Right lobe of liver (tissue), 4 donors: ENCODE measurements around the gene MMS19.

Experiments
- POLR2A ChIP-seq: fragments of 450-650 bp; IDR thresholded peaks from one replicate; pipeline ENCODE4 v1.6.1; 2017; ENCODE audit warnings: antibody characterized with exemption, mild to moderate bottlenecking
- TF ChIP-seq, protein P1 (sequence below), 4 donors: fragments of 200-600 bp in 3 of 4; fragments of 450-650 bp in 1 of 4; IDR thresholded peaks; one replicate each; pipeline versions ENCODE4 v1.5.1 to v1.8.0; 2016 to 2022; ENCODE audit warnings: antibody characterized with exemption in 4 of 4, mild to moderate bottlenecking in 2 of 4
- donor health status: DM: no; HTN: no; CAD: no.
- donor health status: DM: no; HTN: no; CAD: no.
- donor health status: DM: no; HTN: yes; CAD: no.

DNA sequence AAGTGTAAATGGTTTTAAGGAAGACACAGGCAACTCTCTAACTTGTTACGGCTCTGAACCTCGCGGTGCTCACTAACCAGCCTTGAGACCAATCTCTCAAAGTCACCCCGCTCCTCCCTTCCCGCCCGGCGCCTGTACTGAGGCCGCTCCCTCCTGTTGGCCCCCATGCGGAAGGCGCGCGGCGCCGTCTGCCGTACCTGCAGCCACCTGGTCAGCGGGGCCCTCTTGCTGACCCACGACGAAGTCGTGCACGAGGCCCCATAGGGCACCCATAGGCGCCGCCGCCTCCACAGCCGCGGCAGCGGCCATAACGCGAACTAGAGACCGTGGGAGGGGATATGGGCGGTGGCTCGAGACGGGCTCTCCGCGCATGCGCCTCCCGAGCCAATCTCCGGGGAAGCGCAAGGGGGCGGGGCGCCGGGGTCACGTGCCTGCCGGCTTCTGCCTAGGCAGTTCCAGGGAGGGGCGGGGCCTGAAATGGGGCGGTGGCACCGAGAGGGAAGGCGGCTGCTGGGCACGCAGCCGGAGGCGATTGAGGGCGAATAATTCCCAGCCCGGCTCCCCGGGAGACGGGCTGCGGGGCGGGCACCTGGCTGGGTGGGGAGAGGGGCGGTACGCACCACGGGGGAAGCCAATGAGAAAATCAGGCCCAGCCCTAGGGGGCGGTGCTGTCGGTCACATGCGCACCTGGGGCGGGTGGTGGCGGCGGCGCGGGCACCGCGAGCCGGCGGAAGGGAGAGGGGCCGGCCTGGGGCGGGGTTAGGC lies at the start of gene MMS19:
- TF ChIP-seq, protein P1, sequence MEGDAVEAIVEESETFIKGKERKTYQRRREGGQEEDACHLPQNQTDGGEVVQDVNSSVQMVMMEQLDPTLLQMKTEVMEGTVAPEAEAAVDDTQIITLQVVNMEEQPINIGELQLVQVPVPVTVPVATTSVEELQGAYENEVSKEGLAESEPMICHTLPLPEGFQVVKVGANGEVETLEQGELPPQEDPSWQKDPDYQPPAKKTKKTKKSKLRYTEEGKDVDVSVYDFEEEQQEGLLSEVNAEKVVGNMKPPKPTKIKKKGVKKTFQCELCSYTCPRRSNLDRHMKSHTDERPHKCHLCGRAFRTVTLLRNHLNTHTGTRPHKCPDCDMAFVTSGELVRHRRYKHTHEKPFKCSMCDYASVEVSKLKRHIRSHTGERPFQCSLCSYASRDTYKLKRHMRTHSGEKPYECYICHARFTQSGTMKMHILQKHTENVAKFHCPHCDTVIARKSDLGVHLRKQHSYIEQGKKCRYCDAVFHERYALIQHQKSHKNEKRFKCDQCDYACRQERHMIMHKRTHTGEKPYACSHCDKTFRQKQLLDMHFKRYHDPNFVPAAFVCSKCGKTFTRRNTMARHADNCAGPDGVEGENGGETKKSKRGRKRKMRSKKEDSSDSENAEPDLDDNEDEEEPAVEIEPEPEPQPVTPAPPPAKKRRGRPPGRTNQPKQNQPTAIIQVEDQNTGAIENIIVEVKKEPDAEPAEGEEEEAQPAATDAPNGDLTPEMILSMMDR (IDR thresholded peaks at IDR 0.05) = peak in 3 of 4 donors; percentile 14 to 41 (median 27)
- TF ChIP-seq POLR2A = peak; percentile 77
